Bronchial epithelial cell (primary cell): ENCODE measurements around the gene FMNL3. TPM values are rescaled to one million over a fixed set of nuclear protein-coding genes. Genes with fewer than 3 reads are reported as not detected.
A peak's percentile ranks its signal among the peaks of the same experiment; 100 is the strongest.
"Not testable (repeated sequence)": the region's sequence is repeated elsewhere in the genome, so short reads cannot be mapped to it uniquely, and the experiment has no call there.

ENCODE experiments used
- DNase-seq: peaks from one replicate; pipeline ENCODE4 v3.0.0-alpha.2; 2010; ENCODE audit warnings: low read depth
- FAIRE-seq: peaks from 2 replicates; lab custom pipeline; 2011; peaks lifted over from hg19 to GRCh38; lab: Jason Lieb, UNC
- H3K27me3 ChIP-seq: 2 replicates; pipeline ENCODE4 v1.5.1; 2011; ENCODE audit warnings: low read length; ENCODE audit not compliant: control insufficient read depth, insufficient read depth
- H3K36me3 ChIP-seq: 2 replicates; pipeline ENCODE4 v1.5.1; 2011; ENCODE audit warnings: low read length; ENCODE audit not compliant: control insufficient read depth, insufficient read depth
- H3K4me3 ChIP-seq: 2 replicates; pipeline ENCODE4 v1.5.1; 2011; ENCODE audit warnings: mild to moderate bottlenecking, low read depth, low read length, control low read depth
- CTCF ChIP-seq: IDR thresholded peaks from 2 replicates; pipeline ENCODE4 v1.5.1; 2011; ENCODE audit warnings: mild to moderate bottlenecking, moderate library complexity, low read length, control low read depth, inconsistent platforms; ENCODE audit not compliant: insufficient read depth, severe bottlenecking
- total RNA-seq: library from RNA; depleted of rRNA; stranded (reverse); fragments of >200 nt; gene quantifications from 2 replicates; pipeline ENCODE4 v1.2.1, GENCODE V29; 2014

Gene FMNL3
- total RNA-seq, 1 donor from 2014 or later, result 2.6 TPM

DNA sequence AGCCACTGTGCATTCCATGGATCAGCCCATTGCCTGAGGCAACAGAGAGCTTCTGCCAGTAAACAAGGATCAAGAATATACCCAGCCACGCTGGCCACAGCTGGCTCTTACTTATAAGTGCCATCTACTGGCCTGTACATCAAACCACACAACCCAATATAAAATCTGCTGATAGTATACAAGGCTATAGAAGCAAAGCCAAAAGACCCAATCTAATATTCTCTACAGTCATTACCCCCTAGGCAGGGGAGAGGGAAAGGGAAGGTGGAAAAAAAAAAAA, 97.4 kb downstream of the FMNL3 start:
- no peak overlapping the region for H3K4me3 ChIP-seq
- no peaks in the 10 kb centered on the region for H3K36me3 ChIP-seq
- DNase-seq (peak; percentile 28), FAIRE-seq (no peak)
- peak; percentile 36 for TF ChIP-seq CTCF
- H3K27me3 ChIP-seq, result no peaks in the 10 kb centered on the region

DNA sequence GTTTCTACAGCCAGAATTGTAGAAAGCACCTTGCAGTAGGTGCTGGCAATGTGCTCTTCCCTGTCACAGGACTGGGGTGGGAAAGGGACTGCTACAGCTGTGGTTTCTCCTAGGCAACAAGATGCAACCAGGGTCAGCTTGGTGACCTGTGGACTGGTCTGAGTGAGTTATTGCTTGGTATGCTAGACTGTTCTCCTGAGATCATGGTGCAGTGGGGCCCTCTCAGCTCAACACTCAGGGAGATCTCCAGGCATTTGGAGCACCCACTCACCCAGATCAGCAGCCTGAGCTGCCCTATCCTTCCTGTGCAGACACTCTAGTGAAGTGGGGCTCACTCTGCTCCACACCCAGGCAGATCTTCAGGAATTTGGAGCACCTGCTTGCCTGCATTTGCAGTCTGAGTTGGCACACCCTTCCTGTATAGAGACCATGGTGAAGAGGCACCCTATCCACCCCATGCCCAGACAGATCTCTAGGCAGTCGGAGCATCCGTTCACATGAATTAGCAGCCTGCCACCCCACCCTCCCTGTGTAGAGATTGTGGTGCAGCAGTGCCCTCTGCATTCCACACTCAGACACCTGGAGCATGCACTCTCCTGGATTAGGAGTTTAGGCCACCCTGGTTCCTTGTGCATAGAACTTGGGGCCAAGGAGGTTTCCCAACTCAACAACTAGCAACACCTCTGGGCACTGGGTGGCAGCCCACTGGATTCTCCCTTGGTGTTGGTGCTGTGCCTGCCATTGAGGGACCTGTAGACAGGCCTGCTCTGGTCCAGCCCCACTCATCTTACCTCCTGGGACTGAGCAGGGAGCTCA, 97.9 kb downstream of the FMNL3 start:
- no peak for DNase-seq
- FAIRE-seq, result no peak
- Histone ChIP-seq H3K36me3 (no peaks in the 10 kb centered on the region), H3K4me3 (no peak overlapping the region), H3K27me3 (no peaks in the 10 kb centered on the region)
- no peak for TF ChIP-seq CTCF

GRCh38 chr12:49605539-49605938, 101.7 kb downstream of the FMNL3 start, which contains the start of gene FAM186B:
Gene FAM186B, minus strand, starts transcription at chr12:49605639. Its CDS starts 162 bp downstream, at chr12:49605477.
- FAIRE-seq, H3K36me3 ChIP-seq, H3K27me3 ChIP-seq, DNase-seq, H3K4me3 ChIP-seq: not testable (repeated sequence)

- Histone ChIP-seq H3K27me3 (no peaks in the 10 kb centered on the region), H3K4me3 (no peak overlapping the region), H3K36me3 (no peaks in the 10 kb centered on the region)
- TF ChIP-seq CTCF, result no peak
- no peak for FAIRE-seq
- DNase-seq, result no peak
Measured at GRCh38 chr12:49604856-49605255, 102.3 kb downstream of the FMNL3 start.

GRCh38 chr12:49603721-49604120, 103.5 kb downstream of the FMNL3 start:
- Histone ChIP-seq H3K27me3 (no peaks in the 10 kb centered on the region), H3K36me3 (no peaks in the 10 kb centered on the region), H3K4me3 (no peak overlapping the region)
- no peak for FAIRE-seq
- no peak for DNase-seq
- TF ChIP-seq CTCF, result no peak

GRCh38 chr12:49599961-49600360, 107.2 kb downstream of the FMNL3 start:
- H3K36me3 ChIP-seq, result no peaks in the 10 kb centered on the region
- no peak for TF ChIP-seq CTCF
- FAIRE-seq, result no peak
- no peak for DNase-seq
- H3K4me3 ChIP-seq, result no peak overlapping the region
- H3K27me3 ChIP-seq, result no peaks in the 10 kb centered on the region
